GM12878 (cell line): ENCODE results near the gene TLK2.

Experiments used
- CTCF ChIP-seq, 3 experiments: IDR thresholded peaks in 2 of 3; conservative IDR thresholded peaks in 1 of 3; 2 replicates each; pipeline ENCODE4 v1.5.1; 2011; ENCODE audit warnings: low read depth in 3 of 3, low read length in 3 of 3, mild to moderate bottlenecking in 3 of 3, control low read depth in 2 of 3, moderate library complexity in 2 of 3, inconsistent platforms in 1 of 3, mixed read lengths in 1 of 3; ENCODE audit not compliant: control insufficient read depth in 2 of 3, insufficient read depth in 1 of 3; ENCODE audit errors: extremely low read depth in 1 of 3
- E2F4 ChIP-seq: IDR thresholded peaks from 2 replicates; pipeline ENCODE4 v1.6.1; 2012; ENCODE audit warnings: low read depth, low read length, improper control_type of control experiment
- EZH2 ChIP-seq: IDR thresholded peaks from 2 replicates; pipeline ENCODE4 v1.6.1; 2012; ENCODE audit warnings: low read depth, mild to moderate bottlenecking, control low read depth, inconsistent platforms, low read length, borderline replicate concordance; ENCODE audit not compliant: control insufficient read depth
- HCFC1 ChIP-seq: fragments of 150-350 bp; IDR thresholded peaks from 2 replicates; pipeline ENCODE4 v1.6.1; 2014; ENCODE audit warnings: low read length
- USF1 ChIP-seq: IDR thresholded peaks from 2 replicates; pipeline ENCODE4 v1.6.1; 2011; ENCODE audit warnings: borderline replicate concordance, low read depth, mild to moderate bottlenecking, moderate library complexity, mixed read lengths, low read length; ENCODE audit not compliant: insufficient read depth; ENCODE audit errors: extremely low read length
- USF2 ChIP-seq: IDR thresholded peaks from 2 replicates; pipeline ENCODE4 v1.6.1; 2011; ENCODE audit warnings: low read depth, low read length, improper control_type of control experiment, borderline replicate concordance
- ZBTB33 ChIP-seq: fragments of 450-650 bp; IDR thresholded peaks from 2 replicates; pipeline ENCODE4 v1.6.1; 2017; ENCODE audit warnings: mild to moderate bottlenecking

GRCh38 chr17:62617894-62618472 is 139.4 kb downstream of the TLK2 start:
- TF ChIP-seq USF1 (no peak), HCFC1 (no peak), ZBTB33 (no peak), EZH2 (no peak), USF2 (no peak), CTCF (IDR thresholded peaks at IDR 0.05 in 2 of 3, conservative IDR thresholded peaks at IDR 0.05 in 1 of 3; ENCODE audit: control insufficient read depth in 2 of 3, extremely low read depth in 1 of 3, insufficient read depth in 1 of 3, low read depth in 3 of 3, low read length in 3 of 3) (no peak), E2F4 (no peak)
